Inflammatory macrophage treated with lipopolysaccharide for 4 hours (primary cell): ENCODE results near the gene RYR3.

Experiments used
- DNase-seq: peaks from one replicate; pipeline ENCODE4 v3.0.0-alpha.2; 2020

The RYR3 gene

GRCh38 chr15:33393546-33393945 is 82.8 kb downstream of the RYR3 start:
- DNase-seq = no peak

- DNase-seq = no peak
Measured at GRCh38 chr15:33395321-33395720, 84.6 kb downstream of the RYR3 start.

- DNase-seq = no peak
Measured at GRCh38 chr15:33395846-33396245, 85.1 kb downstream of the RYR3 start.

GRCh38 chr15:33396475-33396874 is 85.7 kb downstream of the RYR3 start:
- no peak for DNase-seq

GRCh38 chr15:33398555-33398954 is 87.8 kb downstream of the RYR3 start:
- DNase-seq = no peak

GRCh38 chr15:33400941-33401340 is 90.2 kb downstream of the RYR3 start:
- no peak for DNase-seq

- no peak for DNase-seq
Measured at GRCh38 chr15:33402600-33402999, 91.8 kb downstream of the RYR3 start.

GRCh38 chr15:33405096-33405495 is 94.3 kb downstream of the RYR3 start:
- DNase-seq = no peak

- DNase-seq = no peak
Measured at GRCh38 chr15:33411596-33412540, 101.1 kb downstream of the RYR3 start.

GRCh38 chr15:33419701-33420100 is 108.9 kb downstream of the RYR3 start:
- DNase-seq = no peak

GRCh38 chr15:33424025-33424424 is 113.3 kb downstream of the RYR3 start:
- no peak for DNase-seq

- no peak for DNase-seq
Measured at GRCh38 chr15:33425142-33425541, 114.4 kb downstream of the RYR3 start.

- DNase-seq = no peak
Measured at GRCh38 chr15:33430577-33430976, 119.8 kb downstream of the RYR3 start.

GRCh38 chr15:33433821-33434220 is 123.1 kb downstream of the RYR3 start:
- no peak for DNase-seq

- no peak for DNase-seq
Measured at GRCh38 chr15:33438396-33438795, 127.6 kb downstream of the RYR3 start.

GRCh38 chr15:33440900-33441299 is 130.1 kb downstream of the RYR3 start:
- no peak for DNase-seq

- no peak for DNase-seq
Measured at GRCh38 chr15:33442449-33442848, 131.7 kb downstream of the RYR3 start.

- no peak for DNase-seq
Measured at GRCh38 chr15:33443708-33444107, 132.9 kb downstream of the RYR3 start.

GRCh38 chr15:33445984-33446383 is 135.2 kb downstream of the RYR3 start:
- no peak for DNase-seq

GRCh38 chr15:33448151-33448550 is 137.4 kb downstream of the RYR3 start:
- no peak for DNase-seq

- DNase-seq = no peak
Measured at GRCh38 chr15:33448961-33449606, 138.3 kb downstream of the RYR3 start.

- DNase-seq = no peak
Measured at GRCh38 chr15:33449810-33450209, 139.0 kb downstream of the RYR3 start.

- no peak for DNase-seq
Measured at GRCh38 chr15:33451385-33451784, 140.6 kb downstream of the RYR3 start.

- no peak for DNase-seq
Measured at GRCh38 chr15:33453761-33454160, 143.0 kb downstream of the RYR3 start.
